HepG2 (cell line): ENCODE measurements around the gene LHFPL6.

Source experiments
- E2F5 ChIP-seq: sonication (generic); formaldehyde crosslinking; conservative IDR thresholded peaks from 2 replicates; pipeline ENCODE4 v1.4.0; 2020; ENCODE audit warnings: missing genetic modification reagents
- EP300 ChIP-seq, 3 experiments: sonication (generic) in 1 of 3; formaldehyde crosslinking in 1 of 3; IDR thresholded peaks; 2 replicates each; pipeline versions ENCODE4 v1.5.1 to v1.6.1; 2011 to 2020; ENCODE audit warnings: low read depth in 2 of 3, low read length in 2 of 3, borderline replicate concordance in 1 of 3, improper control_type of control experiment in 1 of 3, mild to moderate bottlenecking in 1 of 3, missing genetic modification reagents in 1 of 3, moderate library complexity in 1 of 3
- ETV5 ChIP-seq: IDR thresholded peaks from 2 replicates; pipeline ENCODE4 v1.6.1; 2018; ENCODE audit warnings: missing biosample characterization, missing genetic modification reagents, inconsistent platforms, borderline replicate concordance
- EZH2 ChIP-seq: conservative IDR thresholded peaks from 2 replicates; pipeline ENCODE4 v1.6.1; 2012; ENCODE audit warnings: mild to moderate bottlenecking, low read depth, low read length, moderate library complexity
- FOXA1 ChIP-seq, 2 experiments: fragments of 450-650 bp in 1 of 2; sonication (generic) in 1 of 2; formaldehyde crosslinking in 1 of 2; IDR thresholded peaks; 2 replicates each; pipeline versions ENCODE4 v1.4.0 to v1.6.1; 2016 to 2020; ENCODE audit warnings: missing genetic modification reagents in 1 of 2
- GABPA ChIP-seq, 2 experiments: IDR thresholded peaks; 2 replicates each; pipeline ENCODE4 v1.6.1; 2011 to 2016; ENCODE audit warnings: low read depth in 2 of 2, low read length in 1 of 2, missing biosample characterization in 1 of 2, missing genetic modification characterization in 1 of 2
- MAX ChIP-seq: IDR thresholded peaks from 2 replicates; pipeline ENCODE4 v1.6.1; 2012; ENCODE audit warnings: inconsistent platforms
- POLR2A ChIP-seq, 2 experiments: IDR thresholded peaks; 2 replicates each; pipeline ENCODE4 v1.6.1; 2011; ENCODE audit warnings: low read depth in 2 of 2, low read length in 2 of 2, mild to moderate bottlenecking in 1 of 2, moderate library complexity in 1 of 2; ENCODE audit not compliant: insufficient read depth in 1 of 2
- STAT6 ChIP-seq: sonication (generic); formaldehyde crosslinking; IDR thresholded peaks from 2 replicates; pipeline ENCODE4 v1.4.0; 2020; ENCODE audit warnings: missing genetic modification reagents, mild to moderate bottlenecking, borderline replicate concordance
- ZBTB20 ChIP-seq: sonication (generic); formaldehyde crosslinking; IDR thresholded peaks from 2 replicates; pipeline ENCODE4 v1.8.1; 2023; ENCODE audit warnings: missing genetic modification reagents, low read depth, mild to moderate bottlenecking, borderline replicate concordance
- ZHX1 ChIP-seq: sonication (generic); formaldehyde crosslinking; IDR thresholded peaks from 2 replicates; pipeline ENCODE4 v1.8.1; 2022; ENCODE audit warnings: low read depth, mild to moderate bottlenecking, missing genetic modification reagents
- ZNF20 ChIP-seq: sonication (generic); formaldehyde crosslinking; IDR thresholded peaks from 2 replicates; pipeline ENCODE4 v1.4.0; 2020; ENCODE audit warnings: mild to moderate bottlenecking, moderate library complexity, missing genetic modification reagents
- ZSCAN30 ChIP-seq: sonication (generic); formaldehyde crosslinking; IDR thresholded peaks from 2 replicates; pipeline ENCODE4 v1.5.0; 2020; ENCODE audit warnings: mild to moderate bottlenecking, missing genetic modification reagents
- TF ChIP-seq, protein P1 (sequence below): sonication (generic); formaldehyde crosslinking; IDR thresholded peaks from 2 replicates; pipeline ENCODE4 v1.5.0; 2020; ENCODE audit warnings: mild to moderate bottlenecking, missing genetic modification reagents, moderate library complexity

- no peak for TF ChIP-seq STAT6 (CRISPR knock-in tag)
- no peak for TF ChIP-seq EP300 (IDR thresholded peaks at IDR 0.05; ENCODE audit: low read depth in 2 of 2, low read length in 2 of 2)
- no peak for TF ChIP-seq EP300 (CRISPR knock-in tag; IDR thresholded peaks at IDR 0.05; ENCODE audit: borderline replicate concordance)
- TF ChIP-seq, protein P1, sequence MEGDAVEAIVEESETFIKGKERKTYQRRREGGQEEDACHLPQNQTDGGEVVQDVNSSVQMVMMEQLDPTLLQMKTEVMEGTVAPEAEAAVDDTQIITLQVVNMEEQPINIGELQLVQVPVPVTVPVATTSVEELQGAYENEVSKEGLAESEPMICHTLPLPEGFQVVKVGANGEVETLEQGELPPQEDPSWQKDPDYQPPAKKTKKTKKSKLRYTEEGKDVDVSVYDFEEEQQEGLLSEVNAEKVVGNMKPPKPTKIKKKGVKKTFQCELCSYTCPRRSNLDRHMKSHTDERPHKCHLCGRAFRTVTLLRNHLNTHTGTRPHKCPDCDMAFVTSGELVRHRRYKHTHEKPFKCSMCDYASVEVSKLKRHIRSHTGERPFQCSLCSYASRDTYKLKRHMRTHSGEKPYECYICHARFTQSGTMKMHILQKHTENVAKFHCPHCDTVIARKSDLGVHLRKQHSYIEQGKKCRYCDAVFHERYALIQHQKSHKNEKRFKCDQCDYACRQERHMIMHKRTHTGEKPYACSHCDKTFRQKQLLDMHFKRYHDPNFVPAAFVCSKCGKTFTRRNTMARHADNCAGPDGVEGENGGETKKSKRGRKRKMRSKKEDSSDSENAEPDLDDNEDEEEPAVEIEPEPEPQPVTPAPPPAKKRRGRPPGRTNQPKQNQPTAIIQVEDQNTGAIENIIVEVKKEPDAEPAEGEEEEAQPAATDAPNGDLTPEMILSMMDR (CRISPR knock-in tag): no peak
- no peak for TF ChIP-seq E2F5
- TF ChIP-seq FOXA1 (IDR thresholded peaks at IDR 0.05): no peak
- no peak for TF ChIP-seq FOXA1 (CRISPR knock-in tag; IDR thresholded peaks at IDR 0.05)
- no peak for TF ChIP-seq GABPA (IDR thresholded peaks at IDR 0.05; ENCODE audit: low read depth, low read length)
- no peak for TF ChIP-seq GABPA (CRISPR knock-in tag; IDR thresholded peaks at IDR 0.05; ENCODE audit: low read depth)
- no peak for TF ChIP-seq POLR2A (IDR thresholded peaks at IDR 0.05; ENCODE audit: insufficient read depth in 1 of 2, low read depth in 2 of 2, low read length in 2 of 2)
- TF ChIP-seq ZBTB20: no peak
- TF ChIP-seq ZHX1 (CRISPR knock-in tag): no peak
- no peak for TF ChIP-seq ZSCAN30 (CRISPR knock-in tag)
- TF ChIP-seq EZH2: no peak
- TF ChIP-seq ETV5: no peak
- TF ChIP-seq MAX: no peak
- no peak for TF ChIP-seq ZNF20
These were observed 232.4 kb downstream of the LHFPL6 start for GRCh38 chr13:39370554-39370953.
